GM23338 (cell line): Measurements from ENCODE around the gene CALML5. TPM values are rescaled to one million over a fixed set of nuclear protein-coding genes. Genes with fewer than 3 reads are reported as not detected.

Experiments used
- ATAC-seq: fragments of 200-7000 bp; cut with Tn5 transposase; 3 replicates; pipeline ENCODE4 v1.9.1; 2020
- DNase-seq: peaks from one replicate; pipeline ENCODE4 v3.0.0-alpha.2; 2015; ENCODE audit warnings: low spot score
- H2AFZ ChIP-seq: fragments of 200-600 bp; sonication (generic); 2 replicates; pipeline ENCODE4 v1.8.0; 2016; ENCODE audit warnings: antibody characterized with exemption, mild to moderate bottlenecking, moderate library complexity
- H3F3A ChIP-seq: fragments of 200-600 bp; sonication (generic); replicated peaks from 2 replicates; pipeline ENCODE4 v1.8.0; 2017; ENCODE audit warnings: antibody characterized with exemption, mixed run types, low read depth
- H3K27ac ChIP-seq: fragments of 200-600 bp; sonication (generic); 2 replicates; pipeline ENCODE4 v1.6.1; 2016; ENCODE audit warnings: low read depth
- H3K27me3 ChIP-seq: fragments of 200-600 bp; sonication (generic); 2 replicates; pipeline ENCODE4 v1.8.0; 2016; ENCODE audit warnings: mild to moderate bottlenecking, mixed run types, moderate library complexity; ENCODE audit not compliant: insufficient read depth
- H3K36me3 ChIP-seq: fragments of 200-600 bp; sonication (generic); 2 replicates; pipeline ENCODE4 v1.8.0; 2016; ENCODE audit warnings: mild to moderate bottlenecking; ENCODE audit not compliant: insufficient read depth
- H3K4me1 ChIP-seq: fragments of 200-600 bp; sonication (generic); 2 replicates; pipeline ENCODE4 v1.8.0; 2016; ENCODE audit warnings: mild to moderate bottlenecking, moderate library complexity; ENCODE audit not compliant: insufficient read depth
- H3K4me2 ChIP-seq: fragments of 200-600 bp; sonication (generic); 2 replicates; pipeline ENCODE4 v1.7.1; 2017; ENCODE audit warnings: mixed run types
- H3K4me3 ChIP-seq: fragments of 200-600 bp; sonication (generic); 2 replicates; pipeline ENCODE4 v1.6.1; 2016; ENCODE audit warnings: mixed run types
- H3K79me2 ChIP-seq: fragments of 200-600 bp; sonication (generic); replicated peaks from 2 replicates; pipeline ENCODE4 v1.8.0; 2017; ENCODE audit warnings: mild to moderate bottlenecking; ENCODE audit not compliant: insufficient read depth
- H3K9me2 ChIP-seq: fragments of 200-600 bp; sonication (generic); 2 replicates; pipeline ENCODE4 v1.8.0; 2017; ENCODE audit not compliant: insufficient read depth
- H4K20me1 ChIP-seq: fragments of 200-600 bp; sonication (generic); replicated peaks from 2 replicates; pipeline ENCODE4 v1.8.0; 2017; ENCODE audit warnings: mild to moderate bottlenecking; ENCODE audit not compliant: insufficient read depth
- H3K27ac Mint-ChIP-seq: 2 replicates; pipeline ENCODE4 v1.8.0; 2020; ENCODE audit warnings: inconsistent platforms, mild to moderate bottlenecking, moderate library complexity, mixed read lengths
- H3K27me3 Mint-ChIP-seq: 3 replicates; pipeline ENCODE4 v1.8.0; 2022; ENCODE audit warnings: low read depth, mild to moderate bottlenecking, moderate library complexity, mixed read lengths, inconsistent platforms; ENCODE audit not compliant: insufficient read depth, poor library complexity
- H3K36me3 Mint-ChIP-seq: 3 replicates; pipeline ENCODE4 v1.8.0; 2021; ENCODE audit warnings: low read depth, mild to moderate bottlenecking, inconsistent platforms, moderate library complexity, mixed read lengths
- H3K4me1 Mint-ChIP-seq: 3 replicates; pipeline ENCODE4 v1.8.0; 2020; ENCODE audit warnings: mild to moderate bottlenecking, inconsistent platforms, mixed read lengths
- H3K4me3 Mint-ChIP-seq: 3 replicates; pipeline ENCODE4 v1.8.0; 2021; ENCODE audit warnings: moderate library complexity, mild to moderate bottlenecking, inconsistent platforms, mixed read lengths
- H3K9me3 Mint-ChIP-seq: 3 replicates; pipeline ENCODE4 v1.8.0; 2020; ENCODE audit warnings: moderate library complexity, mild to moderate bottlenecking, inconsistent platforms, mixed read lengths
- CREB1 ChIP-seq: fragments of 250-450 bp; sonication (Bioruptor Pico); IDR thresholded peaks from 2 replicates; pipeline ENCODE4 v1.5.0; 2020; ENCODE audit warnings: low read depth, mild to moderate bottlenecking, moderate library complexity
- ETS1 ChIP-seq: IDR thresholded peaks from 2 replicates; pipeline ENCODE4 v1.6.1; 2016; ENCODE audit warnings: antibody characterized with exemption
- EZH2 ChIP-seq: fragments of 200-600 bp; sonication (generic); IDR thresholded peaks from one replicate; pipeline ENCODE4 v1.8.0; 2017; ENCODE audit warnings: antibody characterized with exemption, mild to moderate bottlenecking, low read depth; ENCODE audit not compliant: unreplicated experiment
- JUNB ChIP-seq: IDR thresholded peaks from one replicate; pipeline ENCODE4 v1.6.1; 2016; ENCODE audit warnings: antibody characterized with exemption; ENCODE audit not compliant: unreplicated experiment
- STAT1 ChIP-seq: IDR thresholded peaks from one replicate; pipeline ENCODE4 v1.6.1; 2016; ENCODE audit warnings: antibody characterized with exemption; ENCODE audit not compliant: unreplicated experiment
- ZNF462 ChIP-seq: fragments of 250-450 bp; sonication (Bioruptor Pico); IDR thresholded peaks from 2 replicates; pipeline ENCODE4 v1.5.0; 2020; ENCODE audit warnings: mild to moderate bottlenecking, moderate library complexity
- polyA plus RNA-seq: library from polyadenylated mRNA; unstranded; fragments of >200 nt; fragmentation: Nextera tagmentation; extraction: Ambion mirVana; gene quantifications from 2 replicates; pipeline ENCODE4 v1.2.1, GENCODE V29; 2016
- total RNA-seq: library from RNA; depleted of rRNA; stranded (reverse); fragments of >200 nt; shearing (Covaris generic); gene quantifications from 2 replicates; pipeline ENCODE4 v1.2.3, GENCODE V29; 2014

Gene CALML5
- total and polyA plus RNA-seq, 2 experiments from 2014 or later: 0.40 TPM; not detected in 1

GRCh38 chr10:5480162-5480941 is 19.0 kb downstream of the CALML5 start (continued):
- TF ChIP-seq ZNF462 (no peak), EZH2 (no peak)

- Histone ChIP-seq H3F3A (peaks cover 8% of the 10 kb centered on the region; the same call in 1 of the 2 replicates), H3K4me1 (peaks cover 13% of the 10 kb centered on the region), H3K4me3 (no peak overlapping the region), H3K27ac (0 out of 2 replicates have a peak overlapping the region, but pooled peaks have one; percentile 10), H3K79me2 (no peaks in the 10 kb centered on the region), H2AFZ (no peak overlapping the region), H3K36me3 (no peaks in the 10 kb centered on the region), H4K20me1 (no peaks in the 10 kb centered on the region), H3K4me2 (no peak overlapping the region), H3K9me2 (no peaks in the 10 kb centered on the region), H3K27me3 (no peaks in the 10 kb centered on the region)
- no peaks in the 10 kb centered on the region; the same call in 2 of the 3 replicates for H3K36me3 Mint-ChIP-seq
- no peak overlapping the region for H3K4me3 Mint-ChIP-seq
- no peak for ATAC-seq
- H3K27ac Mint-ChIP-seq: no peak overlapping the region
- H3K4me1 Mint-ChIP-seq: peaks cover 9% of the 10 kb centered on the region
- peaks cover 16% of the 10 kb centered on the region for H3K27me3 Mint-ChIP-seq
- H3K9me3 Mint-ChIP-seq: peaks cover 3% of the 10 kb centered on the region; the same call in 1 of the 3 replicates
- no peak for DNase-seq
- TF ChIP-seq CREB1 (CRISPR knock-in tag) (no peak), ETS1 (no peak), EZH2 (no peak), STAT1 (no peak), ZNF462 (no peak), JUNB (no peak)
Observed at GRCh38 chr10:5479481-5480161, 19.7 kb downstream of the CALML5 start.
